ENCODE data around the gene RITA1.

DNA sequence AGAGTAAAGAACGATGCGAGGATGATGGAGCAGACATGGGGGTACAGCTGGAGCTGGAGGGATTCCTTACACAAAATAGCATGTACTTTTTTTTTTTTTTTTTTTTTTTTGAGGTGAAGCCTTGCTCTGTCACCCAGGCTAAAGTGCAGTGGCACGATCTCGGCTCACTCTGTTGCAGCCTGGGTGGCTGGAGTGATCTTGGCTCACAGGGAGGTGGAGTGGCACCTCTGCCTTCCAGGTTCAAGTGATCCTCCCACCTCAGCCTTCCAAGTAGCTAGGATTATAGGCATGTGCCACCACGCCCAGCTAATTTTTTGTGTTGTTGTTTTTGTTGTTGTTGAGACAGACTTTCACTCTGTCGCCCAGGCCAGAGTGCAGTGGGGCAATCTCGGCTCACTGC, 44.8 kb upstream of the RITA1 start:
- TF ChIP-seq, protein P1, sequence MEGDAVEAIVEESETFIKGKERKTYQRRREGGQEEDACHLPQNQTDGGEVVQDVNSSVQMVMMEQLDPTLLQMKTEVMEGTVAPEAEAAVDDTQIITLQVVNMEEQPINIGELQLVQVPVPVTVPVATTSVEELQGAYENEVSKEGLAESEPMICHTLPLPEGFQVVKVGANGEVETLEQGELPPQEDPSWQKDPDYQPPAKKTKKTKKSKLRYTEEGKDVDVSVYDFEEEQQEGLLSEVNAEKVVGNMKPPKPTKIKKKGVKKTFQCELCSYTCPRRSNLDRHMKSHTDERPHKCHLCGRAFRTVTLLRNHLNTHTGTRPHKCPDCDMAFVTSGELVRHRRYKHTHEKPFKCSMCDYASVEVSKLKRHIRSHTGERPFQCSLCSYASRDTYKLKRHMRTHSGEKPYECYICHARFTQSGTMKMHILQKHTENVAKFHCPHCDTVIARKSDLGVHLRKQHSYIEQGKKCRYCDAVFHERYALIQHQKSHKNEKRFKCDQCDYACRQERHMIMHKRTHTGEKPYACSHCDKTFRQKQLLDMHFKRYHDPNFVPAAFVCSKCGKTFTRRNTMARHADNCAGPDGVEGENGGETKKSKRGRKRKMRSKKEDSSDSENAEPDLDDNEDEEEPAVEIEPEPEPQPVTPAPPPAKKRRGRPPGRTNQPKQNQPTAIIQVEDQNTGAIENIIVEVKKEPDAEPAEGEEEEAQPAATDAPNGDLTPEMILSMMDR (IDR thresholded peaks at IDR 0.05): no peak
- TF ChIP-seq POLR2AphosphoS5 (IDR thresholded peaks at IDR 0.05) (no peak), POLR2A (IDR thresholded peaks at IDR 0.05) (no peak)

Measured in suprapubic skin (tissue), 4 donors.